Endothelial cell (in vitro differentiated cells): Measurements from ENCODE around the gene SEC24D. TPM values are rescaled to one million over a fixed set of nuclear protein-coding genes. Genes with fewer than 3 reads are reported as not detected.
A peak's percentile ranks its signal among the peaks of the same experiment; 100 is the strongest.

Source experiments
- DNase-seq: peaks from one replicate; pipeline ENCODE4 v3.0.0; 2021; ENCODE audit warnings: low spot score
- H3K27ac Mint-ChIP-seq: one replicate; pipeline ENCODE4 v1.8.0; 2021; ENCODE audit warnings: mixed read lengths, inconsistent platforms; ENCODE audit not compliant: unreplicated experiment
- H3K27me3 Mint-ChIP-seq: one replicate; pipeline ENCODE4 v1.8.0; 2021; ENCODE audit warnings: mild to moderate bottlenecking, moderate library complexity, mixed read lengths, inconsistent platforms; ENCODE audit not compliant: unreplicated experiment
- H3K36me3 Mint-ChIP-seq: one replicate; pipeline ENCODE4 v1.8.0; 2021; ENCODE audit warnings: mild to moderate bottlenecking, low read depth, mixed read lengths, inconsistent platforms; ENCODE audit not compliant: unreplicated experiment
- H3K4me1 Mint-ChIP-seq: one replicate; pipeline ENCODE4 v1.8.0; 2021; ENCODE audit warnings: mild to moderate bottlenecking, mixed read lengths, inconsistent platforms; ENCODE audit not compliant: unreplicated experiment
- H3K4me3 Mint-ChIP-seq: one replicate; pipeline ENCODE4 v1.8.0; 2021; ENCODE audit warnings: mild to moderate bottlenecking, mixed read lengths, inconsistent platforms; ENCODE audit not compliant: unreplicated experiment
- H3K9me3 Mint-ChIP-seq: one replicate; pipeline ENCODE4 v1.8.0; 2021; ENCODE audit warnings: mixed read lengths, inconsistent platforms; ENCODE audit not compliant: unreplicated experiment
- CTCF ChIP-seq: fragments of 200-600 bp; sonication (generic); IDR thresholded peaks from one replicate; pipeline ENCODE4 v1.5.0; 2021; ENCODE audit warnings: antibody characterized with exemption; ENCODE audit not compliant: unreplicated experiment
- total RNA-seq: library from RNA; stranded (reverse); fragmentation: NEBNext Ultra II Directional; extraction: Animal tissue kit (Norgen Biotek cat#: 25700); gene quantifications from one replicate; pipeline ENCODE4 v1.2.1, GENCODE V29; 2021; ENCODE audit not compliant: unreplicated experiment

SEC24D gene
- total RNA-seq, 1 donor from 2014 or later, result 70.4 TPM

DNA sequence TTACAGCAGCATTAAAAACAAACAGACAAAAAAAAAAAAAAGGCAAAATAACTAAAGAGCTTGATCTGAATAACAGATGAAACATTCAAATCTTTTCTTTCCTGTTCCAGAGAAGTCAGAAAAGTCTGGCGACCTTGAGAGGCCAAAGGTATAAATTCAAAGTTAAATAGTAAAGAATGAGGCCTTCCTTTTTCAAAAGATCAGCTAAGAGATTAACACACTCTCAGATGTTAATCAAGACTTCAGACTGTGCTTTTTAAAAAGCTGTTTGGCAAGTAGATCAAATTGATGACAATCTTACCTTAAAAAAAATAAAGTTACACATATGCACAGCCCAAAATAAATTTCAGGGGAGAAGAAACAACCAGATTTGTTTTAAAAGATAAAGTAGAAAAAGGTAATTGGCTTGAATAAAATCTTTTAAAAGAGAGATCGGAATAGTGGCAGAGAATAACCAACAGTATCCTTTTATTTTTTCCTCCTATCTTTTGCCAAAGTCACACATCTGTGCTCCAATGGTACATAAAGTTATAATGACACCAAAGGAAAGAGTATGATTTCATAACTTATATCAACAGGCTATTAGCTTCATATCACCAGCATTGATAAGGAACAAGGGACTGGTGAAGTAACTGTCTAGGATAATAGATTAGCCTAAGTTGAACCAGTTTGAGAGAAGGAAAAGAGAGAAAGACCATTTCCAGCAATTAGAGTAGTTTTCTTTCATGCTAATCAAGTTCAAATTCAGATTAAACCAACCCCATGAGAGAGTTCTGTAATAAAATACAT lies 80.3 kb downstream of the SEC24D start:
- Mint-ChIP-seq H3K36me3 (peaks cover 21% of the 10 kb centered on the region), H3K27ac (no peak overlapping the region), H3K4me3 (no peak overlapping the region), H3K27me3 (no peaks in the 10 kb centered on the region), H3K9me3 (no peaks in the 10 kb centered on the region), H3K4me1 (no peaks in the 10 kb centered on the region)
- DNase-seq, result no peak
- TF ChIP-seq CTCF, result no peak

DNA sequence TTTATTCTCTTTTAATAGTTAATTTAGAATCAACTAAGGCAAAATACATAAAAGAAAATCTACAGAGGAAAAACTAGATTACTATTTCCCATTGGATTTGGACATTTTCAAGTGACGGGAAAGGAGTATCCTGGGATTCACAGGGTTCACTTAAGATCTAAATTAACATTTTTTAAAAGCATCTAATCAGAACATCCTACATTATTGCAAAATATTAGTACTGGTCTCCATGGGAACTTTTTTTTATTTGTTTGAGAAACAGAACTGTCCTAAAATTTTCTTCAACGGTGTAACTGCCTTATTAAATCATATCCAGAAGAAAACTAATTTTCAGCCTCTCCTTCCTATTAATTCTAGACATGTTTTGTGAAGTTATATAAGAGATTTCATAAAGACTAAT lies 81.0 kb downstream of the SEC24D start:
- Mint-ChIP-seq H3K36me3 (peaks cover 20% of the 10 kb centered on the region), H3K4me3 (no peak overlapping the region), H3K9me3 (no peaks in the 10 kb centered on the region), H3K27me3 (no peaks in the 10 kb centered on the region), H3K4me1 (no peaks in the 10 kb centered on the region), H3K27ac (no peak overlapping the region)
- TF ChIP-seq CTCF, result no peak
- no peak for DNase-seq

GRCh38 chr4:118753685-118754084 lies 82.2 kb downstream of the SEC24D start:
- no peaks in the 10 kb centered on the region for H3K27me3 Mint-ChIP-seq
- no peak overlapping the region for H3K27ac Mint-ChIP-seq
- H3K36me3 Mint-ChIP-seq, result peaks cover 26% of the 10 kb centered on the region
- H3K4me1 Mint-ChIP-seq, result no peaks in the 10 kb centered on the region
- DNase-seq, result no peak
- no peaks in the 10 kb centered on the region for H3K9me3 Mint-ChIP-seq
- TF ChIP-seq CTCF, result no peak
- H3K4me3 Mint-ChIP-seq, result no peak overlapping the region

DNA sequence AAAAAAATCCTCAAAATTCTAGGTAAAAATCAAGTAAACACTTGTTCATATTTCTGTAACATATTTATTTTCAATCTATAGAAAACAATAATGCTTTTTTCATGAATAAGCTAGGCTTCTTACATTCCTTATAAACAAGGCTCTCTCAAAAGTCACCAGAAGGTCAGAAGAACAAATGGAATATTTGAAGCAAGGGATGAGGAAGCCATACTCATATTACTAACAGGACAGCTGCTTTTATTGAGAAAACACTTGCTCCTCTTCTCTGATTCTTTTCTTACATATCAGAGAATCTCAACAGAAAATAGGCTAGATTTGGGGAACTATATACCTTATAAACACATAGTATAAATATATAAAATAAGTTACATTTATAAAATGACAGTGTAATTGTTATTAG lies 82.8 kb downstream of the SEC24D start:
- no peaks in the 10 kb centered on the region for H3K27me3 Mint-ChIP-seq
- H3K27ac Mint-ChIP-seq, result peak overlapping the region; percentile 31
- no peak overlapping the region for H3K4me3 Mint-ChIP-seq
- H3K4me1 Mint-ChIP-seq, result no peaks in the 10 kb centered on the region
- no peak for DNase-seq
- H3K9me3 Mint-ChIP-seq, result no peaks in the 10 kb centered on the region
- TF ChIP-seq CTCF, result no peak
- peaks cover 27% of the 10 kb centered on the region for H3K36me3 Mint-ChIP-seq

- no peak for DNase-seq
- Mint-ChIP-seq H3K27me3 (no peaks in the 10 kb centered on the region), H3K36me3 (peaks cover 27% of the 10 kb centered on the region), H3K4me1 (no peaks in the 10 kb centered on the region), H3K4me3 (no peak overlapping the region), H3K9me3 (no peaks in the 10 kb centered on the region), H3K27ac (peak overlapping the region; percentile 31)
- no peak for TF ChIP-seq CTCF
Observed at GRCh38 chr4:118752551-118752950, 83.4 kb downstream of the SEC24D start.
